ENCODE measurements around the gene PITHD1. TPM values are rescaled to one million over a fixed set of nuclear protein-coding genes. Genes with fewer than 3 reads are reported as not detected.
"Not testable (repeated sequence)": the region's sequence is repeated elsewhere in the genome, so short reads cannot be mapped to it uniquely, and the experiment has no call there.

PITHD1 gene
- total RNA-seq, 1 donor from 2014 or later, result 32.9 TPM

DNA sequence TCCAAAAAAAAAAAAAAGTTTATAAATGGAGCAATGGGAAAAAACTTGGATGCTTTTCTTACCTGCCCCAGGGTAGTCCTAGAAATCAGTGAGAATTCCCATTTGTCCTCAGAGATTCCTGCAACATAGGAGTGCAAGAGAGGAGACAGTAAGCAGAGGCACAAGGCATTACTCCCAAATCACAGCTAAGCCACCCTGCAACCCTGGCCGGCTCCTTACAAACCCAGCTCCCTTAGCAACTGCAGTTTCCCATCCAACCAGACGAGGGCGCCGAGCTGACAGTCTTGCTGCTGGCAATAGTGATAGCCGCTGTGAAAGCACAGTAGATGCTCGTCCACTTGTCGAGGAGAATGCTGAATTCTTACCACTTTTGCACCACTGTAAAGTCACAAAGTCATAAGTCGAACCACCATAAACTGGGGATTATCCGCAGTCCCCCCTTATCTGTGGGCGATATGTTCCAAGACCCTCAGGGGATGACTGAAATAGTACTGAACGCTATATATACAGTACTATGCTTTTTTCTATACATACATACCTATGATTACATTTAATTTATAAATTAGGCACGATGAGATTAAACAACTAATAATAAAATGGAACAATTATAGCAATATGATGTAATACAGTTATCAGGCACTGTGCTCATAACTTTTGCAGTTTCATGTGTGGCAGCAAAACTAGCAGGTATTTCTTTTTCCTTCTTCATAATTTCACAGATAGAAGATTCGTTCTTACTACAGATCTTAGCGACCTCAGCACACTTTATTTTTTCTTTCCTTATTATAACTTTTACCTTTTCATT is 6.0 kb upstream of the PITHD1 start:
- ATAC-seq, result peak; percentile 85
- DNase-seq (ENCODE audit: low spot score), result peak; percentile 85

GRCh38 chr1:23772854-23773242 is 5.4 kb upstream of the PITHD1 start:
- DNase-seq (ENCODE audit: low spot score) (no peak), ATAC-seq (no peak)

GRCh38 chr1:23774174-23774880 is 3.9 kb upstream of the PITHD1 start:
- no peak for DNase-seq (ENCODE audit: low spot score)
- ATAC-seq, result no peak

DNA sequence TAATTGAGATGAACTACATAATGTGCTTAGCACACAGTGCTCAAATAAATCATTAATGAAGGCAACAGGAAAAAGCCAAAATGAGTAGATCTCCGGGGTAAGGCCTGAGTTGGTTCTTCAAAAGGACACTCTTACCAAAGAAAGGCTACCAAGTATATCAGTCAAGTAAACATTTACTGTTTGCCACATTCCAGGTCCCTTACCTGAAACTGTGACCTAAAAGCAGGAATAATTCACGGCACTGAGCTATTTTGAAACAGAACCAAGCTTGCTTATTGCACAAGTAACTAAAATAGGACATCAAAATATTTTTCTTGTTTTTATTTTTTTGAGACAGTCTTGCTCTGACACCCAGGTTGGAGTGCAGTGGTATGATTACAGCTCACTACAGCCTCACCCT is 2.0 kb upstream of the PITHD1 start:
- ATAC-seq (peak; percentile 46), DNase-seq (ENCODE audit: low spot score) (no peak)

DNA sequence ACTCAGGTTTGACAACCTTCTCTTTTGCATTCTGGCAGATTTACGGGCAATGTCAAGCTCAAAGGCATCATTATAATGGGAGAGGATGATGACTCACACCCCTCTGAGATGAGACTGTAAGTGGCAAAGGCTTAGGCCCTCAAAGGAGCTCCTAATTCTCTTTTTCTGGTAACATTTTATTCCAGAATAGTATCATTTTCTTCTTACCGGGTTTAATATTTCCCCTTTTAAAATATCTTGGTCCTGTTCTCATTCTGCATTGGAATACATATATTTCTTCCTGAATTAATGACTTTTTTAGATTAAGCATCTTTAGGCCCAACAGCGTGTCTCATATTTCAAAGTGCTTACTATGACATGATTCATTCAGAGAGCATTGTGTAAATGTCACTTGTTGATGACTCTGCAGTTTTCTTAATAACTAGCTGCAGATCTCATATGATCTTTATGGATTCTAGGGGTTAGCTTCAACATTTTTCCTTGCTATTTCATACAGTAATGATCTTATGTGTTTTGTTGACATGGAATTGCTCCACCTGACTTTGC is 1.7 kb downstream of the PITHD1 start:
- DNase-seq (ENCODE audit: low spot score), result no peak
- ATAC-seq, result no peak

- not testable (repeated sequence) for DNase-seq (ENCODE audit: low spot score)
Observed at GRCh38 chr1:23783141-23783540, 4.9 kb downstream of the PITHD1 start.

DNA sequence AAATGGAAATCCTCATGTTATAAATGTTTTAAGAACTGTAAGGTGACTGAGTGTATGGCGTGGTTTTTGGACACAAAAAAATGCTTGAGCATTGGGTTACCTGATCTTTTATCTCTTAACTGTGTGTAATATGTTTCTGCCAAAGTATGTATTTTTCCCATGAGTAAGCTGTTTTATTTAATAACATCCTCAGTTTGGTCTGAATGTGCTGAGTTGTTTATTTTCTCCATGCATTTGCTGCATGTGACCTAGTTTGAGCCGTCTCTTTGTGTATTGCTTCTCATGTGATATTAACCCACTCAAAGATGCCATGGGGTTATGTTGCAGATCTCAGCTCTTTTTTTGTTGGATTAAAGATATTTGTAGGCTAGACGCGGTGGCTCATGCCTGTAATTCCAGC is 6.6 kb downstream of the PITHD1 start:
- DNase-seq (ENCODE audit: low spot score) (no peak), ATAC-seq (no peak)

More at GRCh38 chr1:23783141-23783540, 4.9 kb downstream of the PITHD1 start:
- ATAC-seq, result not testable (repeated sequence)

- DNase-seq (ENCODE audit: low spot score) (no peak), ATAC-seq (no peak)
Observed at GRCh38 chr1:23787701-23788100, 9.5 kb downstream of the PITHD1 start.

DNA sequence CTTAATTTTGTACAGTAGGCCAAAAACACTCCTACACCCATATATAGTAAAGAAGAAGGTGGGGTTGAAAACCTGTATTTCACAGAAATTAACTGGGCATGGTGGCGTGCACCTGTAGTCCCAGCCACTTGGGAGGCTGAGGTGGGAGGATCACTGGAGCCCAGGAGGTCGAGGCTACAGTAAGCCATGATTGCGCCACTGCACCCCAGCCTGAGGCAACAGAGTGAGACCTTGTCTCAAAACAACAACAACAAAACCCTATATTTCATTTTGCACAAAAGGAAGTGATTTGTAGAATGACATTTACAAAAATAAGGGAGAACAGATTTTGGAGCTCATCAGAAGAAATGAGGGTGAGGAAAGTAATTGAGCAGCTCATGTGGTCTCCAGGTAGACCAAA is 10.5 kb downstream of the PITHD1 start:
- DNase-seq (ENCODE audit: low spot score) (no peak), ATAC-seq (no peak)

- DNase-seq (ENCODE audit: low spot score) (peak; percentile 94), ATAC-seq (peak; percentile 83)
Observed at GRCh38 chr1:23790696-23791515, 12.7 kb downstream of the PITHD1 start, which contains the start of gene LYPLA2. LYPLA2 (plus strand) TSS chr1:23791145; CDS start chr1:23792683, 1,538 bp downstream.

DNA sequence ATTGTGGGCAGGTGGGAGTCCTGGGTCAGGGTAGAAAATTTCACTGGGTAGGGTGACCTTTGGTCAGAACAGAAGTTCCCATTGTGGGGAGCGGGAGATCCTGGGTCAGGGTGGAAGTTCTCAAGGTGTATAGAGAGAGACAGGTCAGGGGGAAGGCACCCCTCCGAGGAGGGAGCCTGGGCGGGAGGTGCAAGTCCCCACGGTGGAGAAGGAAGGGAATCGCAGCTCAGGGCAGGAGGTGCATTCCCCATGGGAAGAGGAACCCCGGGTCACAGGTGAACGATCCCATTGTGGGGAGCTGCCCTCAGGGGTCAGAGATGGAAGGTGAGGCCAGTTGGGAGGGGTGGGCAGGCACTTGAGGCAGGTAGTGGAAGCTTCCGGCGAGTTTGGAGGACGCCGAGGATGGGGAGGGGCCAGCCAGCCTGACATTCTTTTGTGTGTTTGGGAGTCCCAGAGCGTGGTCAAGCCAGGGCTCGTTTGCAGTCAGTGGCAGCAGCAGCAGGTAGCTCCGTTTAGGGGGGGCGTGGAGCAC is 13.4 kb downstream of the PITHD1 start:
- peak; percentile 3 for ATAC-seq
- DNase-seq (ENCODE audit: low spot score), result no peak

- DNase-seq (ENCODE audit: low spot score) (no peak), ATAC-seq (no peak)
Observed at GRCh38 chr1:23792151-23792945, 14.1 kb downstream of the PITHD1 start.

- ATAC-seq (peak; percentile 58), DNase-seq (ENCODE audit: low spot score) (peak; percentile 80)
Observed at GRCh38 chr1:23793018-23793781, 15.0 kb downstream of the PITHD1 start.

GRCh38 chr1:23793861-23794731 is 15.9 kb downstream of the PITHD1 start:
- ATAC-seq (peak; percentile 50), DNase-seq (ENCODE audit: low spot score) (peak; percentile 66)

DNA sequence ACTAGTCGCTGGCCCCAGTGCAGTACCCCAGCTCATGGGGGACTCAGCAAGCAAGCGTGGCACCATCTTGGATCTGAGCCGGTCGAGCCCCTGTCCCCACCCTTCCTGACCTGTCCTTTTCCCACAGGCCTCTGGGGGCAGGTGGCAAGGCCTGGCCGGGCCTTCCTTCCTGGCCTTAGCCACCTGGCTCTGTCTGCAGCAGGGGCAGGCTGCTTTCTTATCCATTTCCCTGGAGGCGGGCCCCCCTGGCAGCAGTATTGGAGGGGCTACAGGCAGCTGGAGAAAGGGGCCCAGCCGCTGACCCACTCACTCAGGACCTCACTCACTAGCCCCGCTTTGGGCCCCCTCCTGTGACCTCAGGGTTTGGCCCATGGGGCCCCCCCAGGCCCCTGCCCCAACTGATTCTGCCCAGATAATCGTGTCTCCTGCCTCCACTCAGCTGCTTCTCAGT is 16.5 kb downstream of the PITHD1 start:
- not testable (repeated sequence) for DNase-seq (ENCODE audit: low spot score); ATAC-seq

DNA sequence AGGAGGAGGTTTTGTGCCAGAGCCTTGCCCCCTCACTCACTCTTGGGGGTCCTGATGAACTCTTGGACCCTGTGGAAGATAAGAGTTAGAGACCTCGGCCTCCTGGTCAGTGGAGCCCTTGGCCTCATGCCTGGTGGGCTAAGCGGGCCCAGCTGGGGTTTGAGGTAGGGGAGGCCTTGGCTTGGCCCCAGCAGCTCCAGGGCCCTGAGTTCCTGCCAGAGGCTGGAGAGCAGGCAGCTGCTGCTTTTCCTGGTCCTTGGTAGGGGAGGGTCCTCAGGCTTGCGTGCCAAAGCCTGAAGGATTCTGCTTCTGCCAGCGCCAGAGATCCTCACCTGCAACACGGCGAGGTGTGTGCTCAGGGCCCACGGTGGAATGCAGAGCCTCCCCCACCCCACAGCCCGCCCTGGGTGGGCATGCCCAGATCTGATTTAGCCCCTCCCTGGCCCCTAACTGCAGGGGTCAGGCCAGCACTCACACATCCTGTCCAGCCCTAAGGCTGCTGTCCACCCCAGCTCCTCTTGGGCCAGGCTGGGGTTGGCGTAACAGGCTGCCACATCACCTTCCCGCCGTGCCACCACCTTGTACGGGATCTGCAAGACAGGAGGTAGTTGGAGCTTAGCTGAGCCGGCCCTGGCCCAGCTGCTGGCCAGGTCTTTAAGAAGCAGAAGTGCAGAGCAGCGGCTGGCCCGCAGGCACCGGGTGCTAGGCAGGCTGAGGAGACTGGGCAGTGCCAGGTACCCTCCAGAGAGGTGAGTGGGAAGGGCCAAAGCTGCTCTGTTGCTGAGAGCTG is 17.7 kb downstream of the PITHD1 start:
- DNase-seq (ENCODE audit: low spot score) (no peak), ATAC-seq (no peak)

All from left lobe of liver (tissue), 2 donors.